ENCODE results near the gene CTNNBL1.

GRCh38 chr20:37868851-37869333, 175.1 kb downstream of the CTNNBL1 start:
- TF ChIP-seq GATA2 (IDR thresholded peaks at IDR 0.05; ENCODE audit: low read depth, low read length) (no peak), GATA3 (IDR thresholded peaks at IDR 0.05; ENCODE audit: low read depth, low read length) (no peak)
